HG03064 (cell line): Measurements from ENCODE around the gene BAZ1B.
"Not testable (repeated sequence)": the region's sequence is repeated elsewhere in the genome, so short reads cannot be mapped to it uniquely, and the experiment has no call there.

Source experiments
- ATAC-seq: cut with Tn5 transposase; IDR thresholded peaks from one replicate; pipeline ENCODE4 v1.9.1; 2021; ENCODE audit warnings: low read depth; ENCODE audit not compliant: unreplicated experiment

BAZ1B gene

GRCh38 chr7:73522105-73522872, at the start of gene BAZ1B:
Gene BAZ1B, minus strand, starts transcription at chr7:73522293. Its CDS starts 360 bp downstream, at chr7:73521933.
- peak; percentile 70 for ATAC-seq

GRCh38 chr7:73570977-73571376, 48.9 kb upstream of the BAZ1B start:
- ATAC-seq: no peak

- no peak for ATAC-seq
These were observed 48.4 kb upstream of the BAZ1B start for GRCh38 chr7:73570521-73570920.

- ATAC-seq: no peak
These were observed 47.0 kb upstream of the BAZ1B start for GRCh38 chr7:73569042-73569608.

GRCh38 chr7:73567846-73568685, 46.0 kb upstream of the BAZ1B start:
- no peak for ATAC-seq

- ATAC-seq: no peak
These were observed 45.0 kb upstream of the BAZ1B start for GRCh38 chr7:73567140-73567539.

GRCh38 chr7:73566431-73566830, 44.3 kb upstream of the BAZ1B start:
- ATAC-seq: not testable (repeated sequence)

GRCh38 chr7:73565675-73566340, 43.7 kb upstream of the BAZ1B start:
- ATAC-seq: no peak

GRCh38 chr7:73560109-73560835, 38.2 kb upstream of the BAZ1B start:
- ATAC-seq: no peak

- peak; percentile 44 for ATAC-seq
These were observed 35.5 kb upstream of the BAZ1B start, which contains the start of gene BCL7B for GRCh38 chr7:73557397-73558257. Gene BCL7B, minus strand, starts transcription at chr7:73557690. Its CDS starts 112 bp downstream, at chr7:73557578.

- ATAC-seq: peak; percentile 87
These were observed 35.0 kb upstream of the BAZ1B start for GRCh38 chr7:73557108-73557396.

- ATAC-seq: no peak
These were observed 34.4 kb upstream of the BAZ1B start for GRCh38 chr7:73556208-73557107.

GRCh38 chr7:73555411-73555982, 33.4 kb upstream of the BAZ1B start:
- ATAC-seq: no peak

GRCh38 chr7:73550093-73550492, 28.0 kb upstream of the BAZ1B start:
- ATAC-seq: not testable (repeated sequence)

GRCh38 chr7:73549176-73549575, 27.1 kb upstream of the BAZ1B start:
- no peak for ATAC-seq

GRCh38 chr7:73547841-73548240, 25.7 kb upstream of the BAZ1B start:
- no peak for ATAC-seq

- ATAC-seq: no peak
These were observed 22.6 kb upstream of the BAZ1B start for GRCh38 chr7:73544678-73545077.

- ATAC-seq: no peak
These were observed 19.6 kb upstream of the BAZ1B start for GRCh38 chr7:73541722-73542121.
